GM18511 (cell line): ENCODE results near the gene TTC39C.
"Not testable (repeated sequence)": the region's sequence is repeated elsewhere in the genome, so short reads cannot be mapped to it uniquely, and the experiment has no call there.

Source experiments
- ATAC-seq: cut with Tn5 transposase; IDR thresholded peaks from one replicate; pipeline ENCODE4 v1.9.1; 2021; ENCODE audit warnings: mild to moderate bottlenecking, moderate library complexity; ENCODE audit not compliant: unreplicated experiment

TTC39C gene

GRCh38 chr18:24051031-24051947 lies 36.7 kb downstream of the TTC39C start:
- peak; percentile 50 for ATAC-seq

DNA sequence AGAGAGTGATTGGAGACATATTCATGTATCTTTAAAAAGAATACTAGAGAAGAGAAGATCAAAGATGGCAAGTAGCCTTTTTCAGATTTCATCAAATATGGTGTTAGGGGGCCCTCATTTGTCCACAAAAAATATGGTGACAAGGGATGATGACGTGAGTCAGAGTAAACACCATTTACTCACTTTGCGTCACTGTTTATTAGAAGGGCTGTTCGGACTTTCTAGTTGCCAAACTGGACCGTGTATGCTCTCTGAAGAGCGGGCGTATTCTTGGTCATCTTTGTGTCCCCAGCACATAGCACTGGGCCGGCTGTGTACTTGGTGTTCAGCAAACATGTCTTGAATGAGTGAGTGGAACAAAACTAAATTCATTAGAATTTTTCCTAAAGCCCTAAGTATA lies 37.5 kb downstream of the TTC39C start:
- no peak for ATAC-seq

GRCh38 chr18:24053211-24053610 lies 38.7 kb downstream of the TTC39C start:
- ATAC-seq: no peak

- ATAC-seq: no peak
Measured at GRCh38 chr18:24054130-24054529, 39.6 kb downstream of the TTC39C start.

GRCh38 chr18:24055009-24055804 lies 40.7 kb downstream of the TTC39C start:
- no peak for ATAC-seq

GRCh38 chr18:24055878-24056277 lies 41.3 kb downstream of the TTC39C start:
- ATAC-seq: no peak

DNA sequence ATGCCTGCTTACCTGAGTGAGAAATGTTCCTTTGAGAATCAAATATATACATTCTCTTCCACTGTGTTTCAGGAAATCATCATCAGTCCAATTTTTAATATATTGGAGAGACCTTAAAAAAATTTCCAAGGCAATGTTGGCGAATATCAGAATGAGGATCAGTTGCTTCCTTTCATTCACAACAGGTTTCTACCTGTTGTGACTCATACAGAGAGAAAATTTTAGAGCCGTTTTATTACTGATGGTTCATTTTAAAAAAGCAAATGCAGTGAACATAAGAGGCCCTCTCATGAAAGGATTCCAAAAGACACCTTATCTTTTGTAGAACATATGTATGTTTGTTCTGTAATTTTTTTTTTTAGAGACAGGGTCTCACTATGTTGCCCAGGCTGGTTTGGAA lies 42.0 kb downstream of the TTC39C start:
- ATAC-seq: no peak

DNA sequence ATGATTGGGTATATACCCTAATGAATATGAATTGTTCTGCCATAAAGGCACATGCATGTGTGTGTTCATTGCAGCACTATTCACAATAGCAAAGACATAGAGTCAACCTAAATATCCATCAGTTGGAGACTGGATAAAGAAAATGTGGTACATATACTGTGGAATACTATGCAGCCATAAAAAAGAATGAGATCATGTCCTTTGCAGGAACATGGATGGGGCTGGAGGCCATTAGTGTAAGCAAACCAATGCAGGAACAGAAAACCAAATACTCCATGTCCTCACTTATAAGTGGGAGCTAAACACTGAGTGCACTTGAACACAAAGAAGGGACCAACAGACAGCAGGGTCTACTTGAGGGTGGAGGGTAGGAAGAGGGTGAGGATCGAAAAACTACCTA lies 43.2 kb downstream of the TTC39C start:
- no peak for ATAC-seq

GRCh38 chr18:24059385-24059784 lies 44.8 kb downstream of the TTC39C start:
- ATAC-seq: not testable (repeated sequence)

DNA sequence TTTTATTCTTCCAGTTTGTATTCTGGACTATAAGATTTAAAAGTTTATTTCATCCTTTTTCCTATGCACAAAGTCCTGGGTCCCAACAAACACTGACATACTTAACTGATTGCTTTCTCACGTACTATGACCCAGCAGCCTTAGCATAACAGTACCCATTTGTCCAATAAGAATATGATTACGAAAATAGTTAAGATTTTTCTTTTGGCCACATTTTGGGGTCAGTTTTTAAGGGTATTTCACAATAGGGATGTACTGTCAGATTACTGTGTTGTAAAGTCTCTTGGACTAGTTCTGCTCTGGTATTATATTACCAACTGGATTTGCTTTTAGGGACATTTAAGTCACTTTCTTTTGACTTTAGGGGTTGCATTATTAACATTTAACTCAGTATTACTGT lies 46.1 kb downstream of the TTC39C start:
- no peak for ATAC-seq

- no peak for ATAC-seq
Measured at GRCh38 chr18:24063121-24063731, 48.7 kb downstream of the TTC39C start.

- no peak for ATAC-seq
Measured at GRCh38 chr18:24064391-24065100, 50.0 kb downstream of the TTC39C start.

DNA sequence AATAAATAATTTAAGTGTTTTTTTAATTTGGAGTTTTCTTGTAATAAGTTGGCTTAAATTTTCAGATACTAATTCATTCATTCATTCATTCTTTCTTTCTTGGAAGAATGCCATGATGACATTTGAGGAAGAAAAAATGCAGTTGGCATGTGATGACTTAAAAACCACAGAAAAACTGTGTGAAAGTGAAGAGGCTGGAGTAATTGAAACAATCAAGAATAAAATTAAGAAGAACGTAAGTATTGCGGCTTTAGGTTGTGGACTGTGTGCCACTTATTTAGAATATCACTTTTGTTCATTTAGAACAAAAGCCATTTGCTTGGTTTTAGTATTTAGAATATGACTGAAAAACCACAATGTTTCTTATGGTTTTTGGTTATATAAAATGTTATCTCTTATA lies 51.4 kb downstream of the TTC39C start:
- no peak for ATAC-seq

DNA sequence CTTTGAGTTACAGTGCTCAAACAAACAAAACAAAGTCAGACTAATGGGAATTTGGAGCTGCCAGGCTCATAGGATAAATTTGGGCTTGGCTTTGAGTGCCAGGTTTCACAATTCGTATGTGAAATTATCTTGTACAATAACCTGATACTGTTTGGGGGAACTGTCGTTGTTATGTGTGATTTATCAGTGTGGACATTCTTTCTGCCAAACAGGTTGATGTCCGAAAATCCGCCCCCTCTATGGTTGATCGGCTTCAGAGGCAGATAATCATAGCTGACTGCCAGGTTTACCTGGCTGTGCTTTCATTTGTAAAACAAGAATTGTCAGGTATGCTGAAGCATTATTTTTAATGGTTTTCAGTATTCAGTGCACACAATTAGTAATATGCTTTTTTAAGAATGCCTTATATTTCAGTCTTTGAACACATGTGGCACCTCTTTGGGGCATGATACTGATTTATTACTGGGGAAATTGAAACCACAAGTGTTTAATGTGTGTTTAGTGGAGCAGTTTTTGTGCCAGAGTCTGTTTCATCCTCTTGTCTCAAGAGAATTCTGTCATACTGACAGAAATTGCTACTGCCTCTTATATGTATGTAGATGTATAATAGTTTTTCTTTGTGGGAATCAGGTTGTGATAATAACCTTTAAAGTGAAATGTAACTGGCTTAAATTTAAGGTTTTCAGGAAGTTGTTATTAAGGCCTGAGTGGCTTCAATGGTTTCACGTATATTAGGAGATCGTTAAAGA lies 54.6 kb downstream of the TTC39C start:
- no peak for ATAC-seq

GRCh38 chr18:24071029-24071428 lies 56.5 kb downstream of the TTC39C start:
- ATAC-seq: no peak

GRCh38 chr18:24071779-24072178 lies 57.2 kb downstream of the TTC39C start:
- ATAC-seq: no peak

DNA sequence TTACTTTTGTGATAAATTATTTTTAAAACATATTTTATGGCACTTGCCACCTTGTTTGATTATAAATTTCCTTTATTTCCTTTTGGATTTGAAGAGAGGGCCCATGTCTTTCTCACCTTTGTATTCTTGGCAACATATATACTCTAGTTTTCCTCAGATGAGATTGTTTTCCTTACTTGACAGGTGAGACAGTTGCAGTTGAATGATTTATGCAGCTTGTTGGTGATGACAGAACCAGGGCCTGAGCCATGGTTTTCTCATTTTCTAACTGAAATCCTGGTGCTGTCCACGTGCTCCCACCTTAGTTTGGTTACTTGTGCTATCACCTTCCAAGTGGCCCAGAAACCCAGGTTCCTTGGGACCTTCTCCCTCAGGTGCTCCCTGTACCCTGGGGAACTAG lies 58.2 kb downstream of the TTC39C start:
- no peak for ATAC-seq

DNA sequence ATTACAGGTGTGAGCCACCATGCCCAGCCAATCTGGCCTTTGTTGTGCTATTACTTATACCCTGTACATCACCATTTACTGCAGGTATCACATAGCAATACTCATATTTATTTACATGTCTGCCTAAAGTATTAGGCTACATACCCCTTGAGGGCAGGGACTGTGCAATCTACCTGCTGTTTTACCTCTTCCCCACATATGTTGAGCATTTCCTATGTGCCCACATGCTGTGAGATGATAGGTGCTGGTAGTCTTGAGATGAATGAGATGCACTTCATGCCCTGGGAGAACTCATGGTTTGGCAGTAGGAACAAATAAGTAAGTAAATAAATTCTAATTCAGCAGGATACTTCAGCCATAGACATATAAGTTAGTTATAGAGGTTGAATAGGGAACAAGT lies 59.2 kb downstream of the TTC39C start:
- ATAC-seq: no peak

DNA sequence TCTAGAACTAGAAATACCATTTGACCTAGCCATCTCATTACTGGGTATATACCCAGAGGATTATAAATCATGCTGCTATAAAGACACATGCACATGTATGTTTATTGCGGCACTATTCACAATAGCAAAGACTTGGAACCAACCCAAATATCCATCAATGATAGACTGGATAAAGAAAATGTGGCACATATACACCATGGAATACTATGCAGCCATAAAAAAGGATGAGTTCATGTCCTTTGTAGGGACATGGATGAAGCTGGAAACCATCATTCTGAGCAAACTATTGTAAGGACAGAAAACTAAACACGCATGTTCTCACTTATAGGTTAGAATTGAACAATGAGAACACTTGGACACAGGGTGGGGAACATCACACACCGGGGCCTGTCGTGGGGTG lies 60.2 kb downstream of the TTC39C start:
- not testable (repeated sequence) for ATAC-seq
